DMS53 treated with DMSO at 0.1 percent for 48 hours (cell line): ENCODE measurements around the gene TMC8.

Source experiments
- DNase-seq: peaks from one replicate; lab custom pipeline; 2025; ENCODE audit not compliant: unreplicated experiment; lab: John Stamatoyannopoulos, UW

The TMC8 gene

DNA sequence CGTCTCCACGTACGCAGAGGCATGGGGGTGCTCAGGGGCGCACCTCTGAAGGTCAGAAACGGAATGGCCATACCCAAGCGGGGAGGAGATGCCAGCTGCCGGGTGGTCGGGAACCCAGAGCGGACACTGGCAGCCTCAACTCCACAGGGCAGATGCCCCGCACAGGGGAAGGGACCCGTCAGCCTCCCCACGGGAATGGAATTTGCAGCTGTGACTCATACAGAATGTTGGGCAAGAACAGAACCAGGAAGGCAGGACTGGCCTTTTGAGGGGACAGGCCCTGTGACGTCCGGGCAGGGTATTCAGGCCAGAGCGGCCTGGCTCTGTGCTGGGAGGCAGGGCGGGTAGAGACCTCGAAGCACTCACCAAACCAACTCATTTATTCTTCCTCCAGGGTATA lies 48.8 kb downstream of the TMC8 start:
- no peak for DNase-seq

GRCh38 chr17:78180083-78180482 lies 49.5 kb downstream of the TMC8 start:
- DNase-seq, result no peak

DNA sequence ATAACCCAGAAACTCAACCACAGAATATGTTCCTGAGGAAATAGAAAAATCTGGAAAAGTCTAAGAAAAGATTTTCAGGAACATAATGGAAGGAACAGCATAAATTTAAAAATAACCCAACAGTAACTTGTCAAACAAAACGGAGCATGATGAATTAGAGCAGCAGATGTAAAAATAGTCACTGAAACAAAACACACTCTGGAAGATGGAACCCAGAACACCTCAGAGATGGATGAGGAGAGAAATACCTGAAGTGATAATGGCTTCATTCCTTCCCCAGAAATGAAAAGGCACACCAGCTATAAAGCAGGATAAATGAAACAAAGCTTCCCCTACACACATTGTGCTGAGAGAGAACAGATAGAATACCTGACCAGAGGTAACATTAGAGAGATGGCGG lies 49.9 kb downstream of the TMC8 start:
- no peak for DNase-seq

DNA sequence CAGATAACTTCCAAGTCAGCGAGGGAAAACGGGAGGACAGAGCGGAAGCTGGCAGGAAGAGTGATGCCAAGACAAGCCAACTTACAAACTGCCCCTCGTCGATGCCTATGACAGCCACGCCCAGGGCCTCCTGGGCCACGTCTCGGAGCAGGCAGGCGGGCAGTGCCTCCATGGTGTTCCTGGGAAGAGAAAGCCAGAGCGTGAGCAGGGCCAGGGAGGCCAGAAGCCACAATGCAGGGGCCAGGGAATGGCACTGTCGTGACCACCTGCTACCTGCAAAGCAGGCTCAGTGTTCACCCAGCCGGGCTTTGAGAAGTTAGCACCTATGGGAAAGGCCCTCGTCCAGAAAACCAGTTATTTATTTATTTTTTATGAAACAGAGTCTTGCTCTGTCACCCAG lies 51.9 kb downstream of the TMC8 start:
- no peak for DNase-seq

DNA sequence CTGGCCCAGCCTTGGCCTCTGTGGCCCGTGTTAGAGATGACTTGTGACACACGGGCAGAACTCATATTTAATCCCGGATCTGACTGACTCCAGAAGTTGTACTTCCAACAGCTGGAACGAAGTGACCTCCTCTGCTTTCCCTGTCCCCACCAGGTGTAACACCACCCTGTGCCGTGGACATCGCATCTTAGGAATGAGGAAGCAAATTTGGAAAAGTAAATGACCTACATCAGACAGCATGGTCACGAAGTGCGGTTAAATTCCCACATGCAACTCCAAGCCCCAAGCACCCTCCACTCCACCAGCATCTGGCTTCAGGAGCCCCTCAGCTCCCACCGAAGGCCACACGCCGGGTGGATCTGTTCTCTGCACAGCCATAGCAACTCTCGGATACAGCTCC lies 53.3 kb downstream of the TMC8 start:
- DNase-seq, result no peak

- no peak for DNase-seq
These were observed 53.8 kb downstream of the TMC8 start for GRCh38 chr17:78184351-78184750.

DNA sequence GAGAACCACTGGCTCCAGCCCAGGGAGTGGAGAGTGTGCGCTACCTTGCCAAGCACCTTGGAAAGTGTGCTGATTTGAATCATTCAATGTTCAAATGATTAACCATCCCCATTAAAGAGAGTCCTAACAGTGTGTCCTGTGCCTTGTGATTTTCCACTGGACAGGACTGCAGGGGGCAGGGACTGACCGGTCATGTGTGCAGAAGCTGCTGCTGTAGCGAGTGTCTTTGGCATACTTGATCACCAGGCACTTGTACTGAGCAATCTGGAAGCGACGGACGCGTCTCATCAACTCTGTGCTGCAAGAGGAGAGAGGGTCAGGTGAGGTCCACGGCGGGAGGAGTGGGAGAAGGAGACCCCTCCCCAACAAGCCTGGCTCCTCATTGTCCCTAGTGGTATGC lies 54.3 kb downstream of the TMC8 start:
- no peak for DNase-seq

- no peak for DNase-seq
These were observed 55.6 kb downstream of the TMC8 start for GRCh38 chr17:78185981-78186691.

- DNase-seq, result peak; percentile 93
These were observed 56.4 kb downstream of the TMC8 start, which contains the start of the genes AFMID and TK1 for GRCh38 chr17:78186692-78187595. AFMID (plus strand) TSS chr17:78187362; CDS start chr17:78187371, 9 bp downstream. TK1 (minus strand) TSS chr17:78187052; CDS start chr17:78186994, 58 bp downstream.
